WI38 (cell line): ENCODE measurements around the gene AREL1.

ENCODE experiments used
- H3K4me3 ChIP-seq: 2 replicates; pipeline ENCODE4 v1.5.1; 2011; ENCODE audit warnings: low read depth, mild to moderate bottlenecking, control low read depth, low read length
- CTCF ChIP-seq: IDR thresholded peaks from 2 replicates; pipeline ENCODE4 v1.5.1; 2012; ENCODE audit warnings: low read depth, mild to moderate bottlenecking, control low read depth, low read length

Gene AREL1

GRCh38 chr14:74645756-74646470 lies 67.0 kb downstream of the AREL1 start:
- TF ChIP-seq CTCF, result no peak
- no peak overlapping the region for H3K4me3 ChIP-seq

- TF ChIP-seq CTCF, result no peak
- no peak overlapping the region for H3K4me3 ChIP-seq
Measured at GRCh38 chr14:74645244-74645643, 67.6 kb downstream of the AREL1 start.

- no peak overlapping the region for H3K4me3 ChIP-seq
- TF ChIP-seq CTCF, result no peak
Measured at GRCh38 chr14:74641601-74642391, 71.1 kb downstream of the AREL1 start.

- no peak for TF ChIP-seq CTCF
- no peak overlapping the region for H3K4me3 ChIP-seq
Measured at GRCh38 chr14:74638966-74639365, 73.9 kb downstream of the AREL1 start.

- H3K4me3 ChIP-seq, result no peak overlapping the region
- TF ChIP-seq CTCF, result no peak
Measured at GRCh38 chr14:74638066-74638465, 74.8 kb downstream of the AREL1 start.

GRCh38 chr14:74637178-74637550 lies 75.7 kb downstream of the AREL1 start:
- no peak for TF ChIP-seq CTCF
- no peak overlapping the region for H3K4me3 ChIP-seq

GRCh38 chr14:74636424-74637177 lies 76.3 kb downstream of the AREL1 start:
- no peak for TF ChIP-seq CTCF

More at GRCh38 chr14:74636424-74637177, 76.3 kb downstream of the AREL1 start:
- no peak overlapping the region for H3K4me3 ChIP-seq
